ENCODE data around the gene FOXO4. TPM values are rescaled to one million over a fixed set of nuclear protein-coding genes. Genes with fewer than 3 reads are reported as not detected.

Gene FOXO4
- total and polyA plus RNA-seq, 2 experiments from 2014 or later = 8.0 to 31.4 TPM

- TF ChIP-seq REST (IDR thresholded peaks at IDR 0.05; ENCODE audit: unreplicated experiment) = no peak
- no peak for TF ChIP-seq EZH2phosphoT487 (IDR thresholded peaks at IDR 0.05; ENCODE audit: unreplicated experiment)
- TF ChIP-seq ETS1 (IDR thresholded peaks at IDR 0.05) = no peak
- TF ChIP-seq EZH2 (IDR thresholded peaks at IDR 0.05; ENCODE audit: low read depth, unreplicated experiment) = no peak
- no peak for TF ChIP-seq ZNF331 (CRISPR knock-in tag; IDR thresholded peaks at IDR 0.05; ENCODE audit: low read depth)
- TF ChIP-seq POLR2AphosphoS5 (IDR thresholded peaks at IDR 0.05; ENCODE audit: low read depth) = no peak
- no peak for TF ChIP-seq STAT1 (IDR thresholded peaks at IDR 0.05; ENCODE audit: unreplicated experiment)
Measured at GRCh38 chrX:71056867-71057266, 38.8 kb upstream of the FOXO4 start (continued).

- no peaks in the 10 kb centered on the region for H3K79me2 ChIP-seq (replicated peaks; ENCODE audit: insufficient read depth)
- ATAC-seq (no peak), DNase-seq (ENCODE audit: low spot score) (no peak)
- no peaks in the 10 kb centered on the region for H4K20me1 ChIP-seq (replicated peaks; ENCODE audit: insufficient read depth)
- Mint-ChIP-seq H3K9me3 (no peaks in the 10 kb centered on the region), H3K27ac (no peak overlapping the region), H3K36me3 (ENCODE audit: low read depth) (peaks cover 27% of the 10 kb centered on the region), H3K27me3 (ENCODE audit: insufficient read depth, low read depth, poor library complexity) (no peaks in the 10 kb centered on the region), H3K4me1 (peaks cover 4% of the 10 kb centered on the region; the same call in 2 of the 3 replicates), H3K4me3 (no peak overlapping the region)
- H3K36me3 ChIP-seq (ENCODE audit: insufficient read depth) = no peaks in the 10 kb centered on the region
- no peaks in the 10 kb centered on the region for H3F3A ChIP-seq (replicated peaks; ENCODE audit: low read depth)
- no peak overlapping the region for H3K4me2 ChIP-seq
- H3K27ac ChIP-seq (ENCODE audit: low read depth) = no peak overlapping the region
- H3K27me3 ChIP-seq (ENCODE audit: insufficient read depth) = no peaks in the 10 kb centered on the region
- H2AFZ ChIP-seq = no peak overlapping the region
- TF ChIP-seq REST (IDR thresholded peaks at IDR 0.05; ENCODE audit: unreplicated experiment) = no peak
- TF ChIP-seq NANOG (IDR thresholded peaks at IDR 0.05; ENCODE audit: borderline replicate concordance) = no peak
- TF ChIP-seq EZH2phosphoT487 (IDR thresholded peaks at IDR 0.05; ENCODE audit: unreplicated experiment) = no peak
- TF ChIP-seq ZNF331 (CRISPR knock-in tag; IDR thresholded peaks at IDR 0.05; ENCODE audit: low read depth) = no peak
- no peak for TF ChIP-seq CREB1 (CRISPR knock-in tag; IDR thresholded peaks at IDR 0.05; ENCODE audit: low read depth)
- TF ChIP-seq EZH2 (IDR thresholded peaks at IDR 0.05; ENCODE audit: low read depth, unreplicated experiment) = no peak
- H3K4me3 ChIP-seq = no peak overlapping the region
- no peaks in the 10 kb centered on the region for H3K4me1 ChIP-seq (ENCODE audit: insufficient read depth)
- no peaks in the 10 kb centered on the region for H3K9me2 ChIP-seq (ENCODE audit: insufficient read depth)
Measured at GRCh38 chrX:71057848-71058530, 37.7 kb upstream of the FOXO4 start.

Data from GM23338 (cell line).